Spinal cord (tissue), 10 donors: ENCODE measurements around the gene RING1. TPM values are rescaled to one million over a fixed set of nuclear protein-coding genes. Genes with fewer than 3 reads are reported as not detected.

ENCODE experiments used
- DNase-seq, 6 donors: peaks; one replicate each; pipeline versions ENCODE4 v3.0.0 to v3.0.0-alpha.2; 2013 to 2015; ENCODE audit warnings: low spot score in 6 of 6, low read depth in 4 of 6
- H3K27ac ChIP-seq: one replicate; pipeline ENCODE4 v1.5.1; 2013; ENCODE audit warnings: low read depth, low read length, control low read depth
- H3K27me3 ChIP-seq: one replicate; pipeline ENCODE4 v1.6.1; 2013; ENCODE audit warnings: low read length; ENCODE audit not compliant: control insufficient read depth, insufficient read depth
- H3K36me3 ChIP-seq: one replicate; pipeline ENCODE4 v1.6.1; 2013; ENCODE audit warnings: low read length; ENCODE audit not compliant: control insufficient read depth, insufficient read depth
- H3K4me1 ChIP-seq: one replicate; pipeline ENCODE4 v1.6.1; 2013; ENCODE audit warnings: low read length; ENCODE audit not compliant: control insufficient read depth, insufficient read depth
- H3K4me3 ChIP-seq: one replicate; pipeline ENCODE4 v1.5.1; 2013; ENCODE audit warnings: low read depth, low read length, control low read depth
- H3K9me3 ChIP-seq: one replicate; pipeline ENCODE4 v1.6.1; 2013; ENCODE audit warnings: low read length; ENCODE audit not compliant: control insufficient read depth, insufficient read depth
- WGBS: methylation state at CpG from one replicate; pipeline ENCODE4 v1.1.5; 2013; ENCODE audit warnings: missing lambda C conversion rate; ENCODE audit not compliant: insufficient coverage; 5-methylcytosine and 5-hydroxymethylcytosine counted together
- long read RNA-seq, 4 donors: transcript quantifications; one replicate each; lab custom pipeline, GENCODE V29; 2026
- polyA plus RNA-seq, 2 donors: library from polyadenylated mRNA; unstranded; fragments of 120-200 nt; gene quantifications; one replicate each; pipeline ENCODE4 v1.2.1, GENCODE V29; 2013; ENCODE audit not compliant: insufficient read length in 2 of 2
- total RNA-seq, 2 donors: library from RNA; depleted of rRNA in 1 of 2; stranded (reverse); fragments of 120-200 nt in 1 of 2; fragments of >200 nt in 1 of 2; gene quantifications; one replicate each; pipeline versions ENCODE4 v1.2.3 to v1.2.4, GENCODE V29; 2013 to 2014
- donor health status: healthy.

The RING1 gene
- total RNA-seq, result 10 to 100 TPM; 19.0 to 43.9 TPM
- 10 to 100 TPM; 63.3 to 71.0 TPM for polyA plus RNA-seq
- long read RNA-seq, donor 1, transcript RING1-201 (7 exons, 1,752 nt), result major isoform, 19 of 42 reads
- long read RNA-seq, donor 1, partial matches to known transcripts, result 23 of 42 reads
- long read RNA-seq, donor 1, other reads (novel, unspliced or antisense), result 0 of 42 reads
- long read RNA-seq, donor 2, transcript RING1-201 (7 exons, 1,752 nt), result major isoform, 11 of 11 reads
- long read RNA-seq, donor 2, partial matches to known transcripts, result 0 of 11 reads
- long read RNA-seq, donor 2, other reads (novel, unspliced or antisense), result 0 of 11 reads
- long read RNA-seq, donor 3, partial matches to known transcripts, result 0 of 6 reads
- long read RNA-seq, donor 3, other reads (novel, unspliced or antisense), result 0 of 6 reads
- long read RNA-seq, donor 4, transcript RING1-201 (7 exons, 1,752 nt), result major isoform, 15 of 54 reads
- long read RNA-seq, donor 4, partial matches to known transcripts, result 33 of 54 reads
- long read RNA-seq, donor 4, other reads (novel, unspliced or antisense), result 6 of 54 reads

- WGBS, result under 1% methylated on average over 78 of the region's 86 CpGs
- no peaks in the 10 kb centered on the region for H3K9me3 ChIP-seq
- H3K4me1 ChIP-seq, result peaks cover 61% of the 10 kb centered on the region
- peak in 4 of 6 donors; percentile 79 to 96 (median 87) for DNase-seq
- H3K36me3 ChIP-seq, result peaks cover 28% of the 10 kb centered on the region
- H3K27ac ChIP-seq, result peak within 1 kb of the TSS; percentile 92
- H3K27me3 ChIP-seq, result no peaks in the 10 kb centered on the region
- H3K4me3 ChIP-seq, result peak within 1 kb of the TSS; percentile 94
These were observed at the start of gene RING1 for GRCh38 chr6:33208091-33208967. Gene RING1, plus strand, starts transcription at chr6:33208500. Its CDS starts 323 bp downstream, at chr6:33208823.

GRCh38 chr6:33160096-33160495 is 48.2 kb upstream of the RING1 start:
- Histone ChIP-seq H3K27ac (no peak overlapping the region), H3K27me3 (peaks cover 3% of the 10 kb centered on the region), H3K4me3 (no peak overlapping the region), H3K9me3 (no peaks in the 10 kb centered on the region), H3K36me3 (peaks cover 12% of the 10 kb centered on the region), H3K4me1 (peaks cover 26% of the 10 kb centered on the region)
- WGBS, result 94% methylated on average over 8 of the region's 11 CpGs
- no peak for DNase-seq

GRCh38 chr6:33160728-33161344 is 47.5 kb upstream of the RING1 start:
- 24% methylated on average over 11 of the region's 13 CpGs for WGBS
- peak in 5 of 6 donors; percentile 23 to 92 (median 68) for DNase-seq
- peaks cover 26% of the 10 kb centered on the region for H3K4me1 ChIP-seq
- peaks cover 17% of the 10 kb centered on the region for H3K36me3 ChIP-seq
- peaks cover 3% of the 10 kb centered on the region for H3K27me3 ChIP-seq
- H3K9me3 ChIP-seq, result no peaks in the 10 kb centered on the region
- no peak overlapping the region for H3K4me3 ChIP-seq
- peak overlapping the region; percentile 75 for H3K27ac ChIP-seq

- WGBS, result under 1% methylated on average over 49 of the region's 58 CpGs
- Histone ChIP-seq H3K9me3 (no peaks in the 10 kb centered on the region), H3K27ac (peak overlapping the region; percentile 75), H3K4me1 (peaks cover 26% of the 10 kb centered on the region), H3K4me3 (peak overlapping the region; percentile 40), H3K36me3 (peaks cover 25% of the 10 kb centered on the region), H3K27me3 (peaks cover 3% of the 10 kb centered on the region)
- DNase-seq, result peak in 4 of 6 donors; percentile 30 to 79 (median 42)
These were observed 46.7 kb upstream of the RING1 start for GRCh38 chr6:33161354-33162331.

- no peak overlapping the region for H3K4me3 ChIP-seq
- peaks cover 40% of the 10 kb centered on the region for H3K36me3 ChIP-seq
- no peak for DNase-seq
- H3K9me3 ChIP-seq, result no peaks in the 10 kb centered on the region
- WGBS, result 94% methylated on average over 3 of the region's 10 CpGs
- no peak overlapping the region for H3K27ac ChIP-seq
- peaks cover 26% of the 10 kb centered on the region for H3K4me1 ChIP-seq
- peaks cover 3% of the 10 kb centered on the region for H3K27me3 ChIP-seq
These were observed 44.8 kb upstream of the RING1 start for GRCh38 chr6:33163540-33163939.

- no peak overlapping the region for H3K27ac ChIP-seq
- no peak for DNase-seq
- H3K36me3 ChIP-seq, result peaks cover 40% of the 10 kb centered on the region
- peaks cover 26% of the 10 kb centered on the region for H3K4me1 ChIP-seq
- H3K9me3 ChIP-seq, result no peaks in the 10 kb centered on the region
- H3K4me3 ChIP-seq, result no peak overlapping the region
- 66% methylated on average over 10 of the region's 10 CpGs for WGBS
- H3K27me3 ChIP-seq, result peaks cover 3% of the 10 kb centered on the region
These were observed 44.1 kb upstream of the RING1 start for GRCh38 chr6:33164176-33164575.

GRCh38 chr6:33164665-33165373 is 43.5 kb upstream of the RING1 start:
- H3K36me3 ChIP-seq, result peaks cover 40% of the 10 kb centered on the region
- H3K27me3 ChIP-seq, result peaks cover 3% of the 10 kb centered on the region
- H3K4me1 ChIP-seq, result peaks cover 26% of the 10 kb centered on the region
- H3K27ac ChIP-seq, result no peak overlapping the region
- DNase-seq, result no peak
- no peaks in the 10 kb centered on the region for H3K9me3 ChIP-seq
- WGBS, result 66% methylated on average over 11 of the region's 14 CpGs
- no peak overlapping the region for H3K4me3 ChIP-seq

- H3K27me3 ChIP-seq, result peaks cover 3% of the 10 kb centered on the region
- DNase-seq, result no peak
- WGBS, result 88% methylated on average over 16 of the region's 17 CpGs
- peaks cover 22% of the 10 kb centered on the region for H3K4me1 ChIP-seq
- H3K4me3 ChIP-seq, result no peak overlapping the region
- no peak overlapping the region for H3K27ac ChIP-seq
- peaks cover 48% of the 10 kb centered on the region for H3K36me3 ChIP-seq
- no peaks in the 10 kb centered on the region for H3K9me3 ChIP-seq
These were observed 42.6 kb upstream of the RING1 start for GRCh38 chr6:33165581-33166258.
